ENCODE measurements around the gene SLTM.
"Not testable (repeated sequence)": the region's sequence is repeated elsewhere in the genome, so short reads cannot be mapped to it uniquely, and the experiment has no call there.

The SLTM gene

GRCh38 chr15:58876306-58877106, 57.0 kb downstream of the SLTM start:
- DNase-seq (ENCODE audit: low read depth in 3 of 3), result no peak

- no peak for DNase-seq (ENCODE audit: low read depth in 3 of 3)
Measured at GRCh38 chr15:58875343-58875742, 58.1 kb downstream of the SLTM start.

GRCh38 chr15:58873267-58873666, 60.2 kb downstream of the SLTM start:
- DNase-seq (ENCODE audit: low read depth in 3 of 3), result no peak

GRCh38 chr15:58870451-58870850, 63.0 kb downstream of the SLTM start:
- DNase-seq (ENCODE audit: low read depth in 3 of 3), result no peak

- DNase-seq (ENCODE audit: low read depth in 3 of 3), result no peak
Measured at GRCh38 chr15:58867926-58868325, 65.6 kb downstream of the SLTM start.

- no peak for DNase-seq (ENCODE audit: low read depth in 3 of 3)
Measured at GRCh38 chr15:58865425-58865880, 68.0 kb downstream of the SLTM start.

- no peak for DNase-seq (ENCODE audit: low read depth in 3 of 3)
Measured at GRCh38 chr15:58864602-58865424, 68.7 kb downstream of the SLTM start.

- no peak for DNase-seq (ENCODE audit: low read depth in 3 of 3)
Measured at GRCh38 chr15:58862326-58862725, 71.2 kb downstream of the SLTM start.

- DNase-seq (ENCODE audit: low read depth in 3 of 3), result not testable (repeated sequence)
Measured at GRCh38 chr15:58856621-58857020, 76.9 kb downstream of the SLTM start.

- DNase-seq (ENCODE audit: low read depth in 3 of 3), result no peak
Measured at GRCh38 chr15:58856086-58856485, 77.4 kb downstream of the SLTM start.

GRCh38 chr15:58854593-58854992, 78.9 kb downstream of the SLTM start:
- DNase-seq (ENCODE audit: low read depth in 3 of 3), result no peak

- DNase-seq (ENCODE audit: low read depth in 3 of 3), result no peak
Measured at GRCh38 chr15:58852347-58852746, 81.1 kb downstream of the SLTM start.

- DNase-seq (ENCODE audit: low read depth in 3 of 3), result not testable (repeated sequence)
Measured at GRCh38 chr15:58851205-58851604, 82.3 kb downstream of the SLTM start.

GRCh38 chr15:58842713-58843396, 90.6 kb downstream of the SLTM start:
- DNase-seq (ENCODE audit: low read depth in 3 of 3), result no peak

- DNase-seq (ENCODE audit: low read depth in 3 of 3), result no peak
Measured at GRCh38 chr15:58840048-58840447, 93.4 kb downstream of the SLTM start.

GRCh38 chr15:58839485-58839884, 94.0 kb downstream of the SLTM start:
- no peak for DNase-seq (ENCODE audit: low read depth in 3 of 3)

- DNase-seq (ENCODE audit: low read depth in 3 of 3), result not testable (repeated sequence)
Measured at GRCh38 chr15:58833681-58834426, 99.6 kb downstream of the SLTM start.

- no peak for DNase-seq (ENCODE audit: low read depth in 3 of 3)
Measured at GRCh38 chr15:58830556-58830955, 102.9 kb downstream of the SLTM start.
